SK-MEL-5 (cell line): ENCODE measurements around the gene HSDL2. TPM values are rescaled to one million over a fixed set of nuclear protein-coding genes. Genes with fewer than 3 reads are reported as not detected.
"Not testable (repeated sequence)": the region's sequence is repeated elsewhere in the genome, so short reads cannot be mapped to it uniquely, and the experiment has no call there.

ENCODE experiments used
- DNase-seq: peaks from one replicate; pipeline ENCODE4 v3.0.0-alpha.2; 2016; ENCODE audit warnings: low read depth, low spot score
- in situ Hi-C: cut with HindIII; loops from 2 replicates; pipeline ENCODE4 v1.10.0; 2016; ENCODE audit warnings: low sequenced_read_pairs, high pct_unique_total_duplicates, low pct_unique_long_range_greater_than_20kb
- total RNA-seq: library from RNA; depleted of rRNA; stranded (reverse); fragments of >200 nt; shearing (Covaris generic); gene quantifications from 2 replicates; pipeline ENCODE4 v1.2.3, GENCODE V29; 2014

The HSDL2 gene
- total RNA-seq, 1 experiment from 2014 or later, result 34.1 TPM

- in situ Hi-C loops, result no loop called here
- DNase-seq, result no peak
Observed at GRCh38 chr9:112382501-112383364, 2.8 kb downstream of the HSDL2 start.

- in situ Hi-C loops, result no loop called here
- no peak for DNase-seq
Observed at GRCh38 chr9:112384219-112384618, 4.3 kb downstream of the HSDL2 start.

GRCh38 chr9:112384690-112385089 is 4.8 kb downstream of the HSDL2 start:
- DNase-seq, result no peak
- in situ Hi-C loops, result no loop called here

- in situ Hi-C loops, result no loop called here
- no peak for DNase-seq
Observed at GRCh38 chr9:112387115-112387514, 7.2 kb downstream of the HSDL2 start.

- DNase-seq, in situ Hi-C loops: not testable (repeated sequence)
Observed at GRCh38 chr9:112389897-112390296, 10.0 kb downstream of the HSDL2 start.

GRCh38 chr9:112391936-112392560 is 12.1 kb downstream of the HSDL2 start:
- DNase-seq, in situ Hi-C loops: not testable (repeated sequence)

GRCh38 chr9:112393146-112393545 is 13.2 kb downstream of the HSDL2 start:
- in situ Hi-C loops, DNase-seq: not testable (repeated sequence)

GRCh38 chr9:112396416-112396815 is 16.5 kb downstream of the HSDL2 start:
- in situ Hi-C loops, result no loop called here
- DNase-seq, result no peak

- DNase-seq, result no peak
- in situ Hi-C loops, result no loop called here
Observed at GRCh38 chr9:112396872-112397271, 17.0 kb downstream of the HSDL2 start.

GRCh38 chr9:112401175-112401815 is 21.4 kb downstream of the HSDL2 start:
- no peak for DNase-seq
- in situ Hi-C loops, result no loop called here

- DNase-seq, result no peak
- in situ Hi-C loops, result no loop called here
Observed at GRCh38 chr9:112403614-112404201, 23.8 kb downstream of the HSDL2 start.

GRCh38 chr9:112404508-112404932 is 24.6 kb downstream of the HSDL2 start:
- in situ Hi-C loops, result no loop called here

GRCh38 chr9:112408275-112408674 is 28.4 kb downstream of the HSDL2 start:
- in situ Hi-C loops, result no loop called here
- no peak for DNase-seq

More at GRCh38 chr9:112404508-112404932, 24.6 kb downstream of the HSDL2 start:
- DNase-seq, result no peak

GRCh38 chr9:112408819-112409218 is 28.9 kb downstream of the HSDL2 start:
- DNase-seq, result no peak
- in situ Hi-C loops, result no loop called here

GRCh38 chr9:112409758-112410157 is 29.9 kb downstream of the HSDL2 start:
- no peak for DNase-seq
- in situ Hi-C loops, result no loop called here

- in situ Hi-C loops, result no loop called here
- no peak for DNase-seq
Observed at GRCh38 chr9:112411626-112412027, 31.7 kb downstream of the HSDL2 start.

- DNase-seq, in situ Hi-C loops: not testable (repeated sequence)
Observed at GRCh38 chr9:112413728-112414127, 33.8 kb downstream of the HSDL2 start.

- in situ Hi-C loops, result no loop called here
- no peak for DNase-seq
Observed at GRCh38 chr9:112420208-112420607, 40.3 kb downstream of the HSDL2 start.
